NCI-H1092 (cell line): ENCODE data around the gene ARMH3.
A peak's percentile ranks its signal among the peaks of the same experiment; 100 is the strongest.

ENCODE experiments used
- DNase-seq: peaks from one replicate; lab custom pipeline; 2025; lab: John Stamatoyannopoulos, UW

Gene ARMH3

GRCh38 chr10:101895781-101896180, 160.2 kb downstream of the ARMH3 start:
- no peak for DNase-seq

- no peak for DNase-seq
Observed at GRCh38 chr10:101894742-101895141, 161.2 kb downstream of the ARMH3 start.

- DNase-seq = no peak
Observed at GRCh38 chr10:101894266-101894665, 161.7 kb downstream of the ARMH3 start.

GRCh38 chr10:101893510-101894120, 162.4 kb downstream of the ARMH3 start:
- no peak for DNase-seq

- DNase-seq = no peak
Observed at GRCh38 chr10:101892782-101893391, 163.1 kb downstream of the ARMH3 start.

- peak; percentile 43 for DNase-seq
Observed at GRCh38 chr10:101889256-101890210, 166.4 kb downstream of the ARMH3 start.

GRCh38 chr10:101888251-101888949, 167.6 kb downstream of the ARMH3 start:
- no peak for DNase-seq

GRCh38 chr10:101887775-101888174, 168.2 kb downstream of the ARMH3 start:
- no peak for DNase-seq

GRCh38 chr10:101886521-101887312, 169.3 kb downstream of the ARMH3 start:
- DNase-seq = no peak

- no peak for DNase-seq
Observed at GRCh38 chr10:101881036-101881774, 174.8 kb downstream of the ARMH3 start.

GRCh38 chr10:101880232-101880573, 175.8 kb downstream of the ARMH3 start:
- no peak for DNase-seq

GRCh38 chr10:101879456-101880231, 176.3 kb downstream of the ARMH3 start:
- no peak for DNase-seq

- no peak for DNase-seq
Observed at GRCh38 chr10:101878869-101879268, 177.1 kb downstream of the ARMH3 start.

- no peak for DNase-seq
Observed at GRCh38 chr10:101875068-101875688, 180.8 kb downstream of the ARMH3 start.

- DNase-seq = no peak
Observed at GRCh38 chr10:101874252-101874651, 181.7 kb downstream of the ARMH3 start.

GRCh38 chr10:101867931-101868330, 188.0 kb downstream of the ARMH3 start:
- no peak for DNase-seq

- DNase-seq = no peak
Observed at GRCh38 chr10:101859530-101859929, 196.4 kb downstream of the ARMH3 start.

- no peak for DNase-seq
Observed at GRCh38 chr10:101858723-101859500, 197.1 kb downstream of the ARMH3 start.
